Measurements from ENCODE around the gene CCNL2.

GRCh38 chr1:1432951-1433803 is 34.0 kb upstream of the CCNL2 start:
- TF ChIP-seq POLR2AphosphoS5 (IDR thresholded peaks at IDR 0.05) = peak; percentile 83 to 93
- peak in 3 of 4 donors; percentile 22 to 79 (median 40) for TF ChIP-seq POLR2A (IDR thresholded peaks at IDR 0.05)

Measured in upper lobe of left lung (tissue), 4 donors.